GM12892 (cell line): ENCODE data around the gene PDE1A.

Experiments used
- POLR2A ChIP-seq: IDR thresholded peaks from 2 replicates; pipeline ENCODE4 v1.6.1; 2011; ENCODE audit warnings: low read depth, low read length, control low read depth
- POLR2AphosphoS5 ChIP-seq: IDR thresholded peaks from 2 replicates; pipeline ENCODE4 v1.6.1; 2011; ENCODE audit warnings: low read depth, low read length, control low read depth

GRCh38 chr2:182134201-182134600, 292.6 kb downstream of the PDE1A start:
- TF ChIP-seq POLR2A: no peak
- no peak for TF ChIP-seq POLR2AphosphoS5
